GM23338 (cell line): ENCODE measurements around the gene SORCS3. TPM values are rescaled to one million over a fixed set of nuclear protein-coding genes. Genes with fewer than 3 reads are reported as not detected.

Source experiments
- ATAC-seq: fragments of 200-7000 bp; cut with Tn5 transposase; 3 replicates; pipeline ENCODE4 v1.9.1; 2020
- DNase-seq: peaks from one replicate; pipeline ENCODE4 v3.0.0-alpha.2; 2015; ENCODE audit warnings: low spot score
- H2AFZ ChIP-seq: fragments of 200-600 bp; sonication (generic); 2 replicates; pipeline ENCODE4 v1.8.0; 2016; ENCODE audit warnings: antibody characterized with exemption, mild to moderate bottlenecking, moderate library complexity
- H3F3A ChIP-seq: fragments of 200-600 bp; sonication (generic); replicated peaks from 2 replicates; pipeline ENCODE4 v1.8.0; 2017; ENCODE audit warnings: antibody characterized with exemption, mixed run types, low read depth
- H3K27ac ChIP-seq: fragments of 200-600 bp; sonication (generic); 2 replicates; pipeline ENCODE4 v1.6.1; 2016; ENCODE audit warnings: low read depth
- H3K27me3 ChIP-seq: fragments of 200-600 bp; sonication (generic); 2 replicates; pipeline ENCODE4 v1.8.0; 2016; ENCODE audit warnings: mild to moderate bottlenecking, mixed run types, moderate library complexity; ENCODE audit not compliant: insufficient read depth
- H3K36me3 ChIP-seq: fragments of 200-600 bp; sonication (generic); 2 replicates; pipeline ENCODE4 v1.8.0; 2016; ENCODE audit warnings: mild to moderate bottlenecking; ENCODE audit not compliant: insufficient read depth
- H3K4me1 ChIP-seq: fragments of 200-600 bp; sonication (generic); 2 replicates; pipeline ENCODE4 v1.8.0; 2016; ENCODE audit warnings: mild to moderate bottlenecking, moderate library complexity; ENCODE audit not compliant: insufficient read depth
- H3K4me2 ChIP-seq: fragments of 200-600 bp; sonication (generic); 2 replicates; pipeline ENCODE4 v1.7.1; 2017; ENCODE audit warnings: mixed run types
- H3K4me3 ChIP-seq: fragments of 200-600 bp; sonication (generic); 2 replicates; pipeline ENCODE4 v1.6.1; 2016; ENCODE audit warnings: mixed run types
- H3K79me2 ChIP-seq: fragments of 200-600 bp; sonication (generic); replicated peaks from 2 replicates; pipeline ENCODE4 v1.8.0; 2017; ENCODE audit warnings: mild to moderate bottlenecking; ENCODE audit not compliant: insufficient read depth
- H3K9me2 ChIP-seq: fragments of 200-600 bp; sonication (generic); 2 replicates; pipeline ENCODE4 v1.8.0; 2017; ENCODE audit not compliant: insufficient read depth
- H4K20me1 ChIP-seq: fragments of 200-600 bp; sonication (generic); replicated peaks from 2 replicates; pipeline ENCODE4 v1.8.0; 2017; ENCODE audit warnings: mild to moderate bottlenecking; ENCODE audit not compliant: insufficient read depth
- H3K27ac Mint-ChIP-seq: 2 replicates; pipeline ENCODE4 v1.8.0; 2020; ENCODE audit warnings: inconsistent platforms, mild to moderate bottlenecking, moderate library complexity, mixed read lengths
- H3K27me3 Mint-ChIP-seq: 3 replicates; pipeline ENCODE4 v1.8.0; 2022; ENCODE audit warnings: low read depth, mild to moderate bottlenecking, moderate library complexity, mixed read lengths, inconsistent platforms; ENCODE audit not compliant: insufficient read depth, poor library complexity
- H3K36me3 Mint-ChIP-seq: 3 replicates; pipeline ENCODE4 v1.8.0; 2021; ENCODE audit warnings: low read depth, mild to moderate bottlenecking, inconsistent platforms, moderate library complexity, mixed read lengths
- H3K4me1 Mint-ChIP-seq: 3 replicates; pipeline ENCODE4 v1.8.0; 2020; ENCODE audit warnings: mild to moderate bottlenecking, inconsistent platforms, mixed read lengths
- H3K4me3 Mint-ChIP-seq: 3 replicates; pipeline ENCODE4 v1.8.0; 2021; ENCODE audit warnings: moderate library complexity, mild to moderate bottlenecking, inconsistent platforms, mixed read lengths
- H3K9me3 Mint-ChIP-seq: 3 replicates; pipeline ENCODE4 v1.8.0; 2020; ENCODE audit warnings: moderate library complexity, mild to moderate bottlenecking, inconsistent platforms, mixed read lengths
- polyA plus RNA-seq: library from polyadenylated mRNA; unstranded; fragments of >200 nt; fragmentation: Nextera tagmentation; extraction: Ambion mirVana; gene quantifications from 2 replicates; pipeline ENCODE4 v1.2.1, GENCODE V29; 2016
- total RNA-seq: library from RNA; depleted of rRNA; stranded (reverse); fragments of >200 nt; shearing (Covaris generic); gene quantifications from 2 replicates; pipeline ENCODE4 v1.2.3, GENCODE V29; 2014
- TF ChIP-seq, protein P1 (sequence below): fragments of 250-450 bp; sonication (Bioruptor Pico); IDR thresholded peaks from 2 replicates; pipeline ENCODE4 v1.5.0; 2020; ENCODE audit warnings: mild to moderate bottlenecking, moderate library complexity

The SORCS3 gene
- total and polyA plus RNA-seq, 2 experiments from 2014 or later = 0.37 to 1.4 TPM

DNA sequence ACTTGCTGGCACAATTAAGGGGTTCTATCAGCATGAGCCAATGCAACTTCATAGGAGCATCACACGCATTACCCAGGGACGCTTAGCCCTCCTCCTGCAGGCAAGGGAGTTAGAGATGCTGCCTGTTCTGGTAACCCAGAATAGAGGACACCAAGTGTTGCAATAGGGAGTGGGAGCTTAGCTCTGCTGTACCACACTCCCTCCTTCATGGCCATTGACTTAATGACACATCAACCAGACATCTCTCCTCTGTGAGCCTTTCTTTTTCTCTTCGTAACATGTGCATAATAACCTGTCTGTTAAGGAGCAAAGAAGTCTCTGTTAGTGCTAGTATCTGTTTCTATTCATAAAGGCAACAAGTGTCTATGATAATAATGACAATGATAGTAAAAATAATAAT, 282.4 kb downstream of the SORCS3 start:
- no peaks in the 10 kb centered on the region for H3K27me3 ChIP-seq
- no peak overlapping the region for H3K4me2 ChIP-seq
- no peak overlapping the region for H3K4me3 ChIP-seq

More for the DNA sequence above, 282.4 kb downstream of the SORCS3 start:
- Histone ChIP-seq H3K79me2 (no peaks in the 10 kb centered on the region), H3K9me2 (no peaks in the 10 kb centered on the region), H3F3A (no peaks in the 10 kb centered on the region), H2AFZ (no peak overlapping the region), H4K20me1 (no peaks in the 10 kb centered on the region), H3K4me1 (peaks cover 12% of the 10 kb centered on the region; the same call in 1 of the 2 replicates), H3K36me3 (no peaks in the 10 kb centered on the region), H3K27ac (no peak overlapping the region)
- H3K27me3 Mint-ChIP-seq = peaks cover 2% of the 10 kb centered on the region
- H3K27ac Mint-ChIP-seq = no peak overlapping the region
- H3K4me3 Mint-ChIP-seq = no peak overlapping the region
- no peaks in the 10 kb centered on the region for H3K9me3 Mint-ChIP-seq
- no peaks in the 10 kb centered on the region for H3K36me3 Mint-ChIP-seq
- H3K4me1 Mint-ChIP-seq = peaks cover 12% of the 10 kb centered on the region; the same call in 2 of the 3 replicates
- no peak for DNase-seq
- no peak for ATAC-seq
- TF ChIP-seq, protein P1, sequence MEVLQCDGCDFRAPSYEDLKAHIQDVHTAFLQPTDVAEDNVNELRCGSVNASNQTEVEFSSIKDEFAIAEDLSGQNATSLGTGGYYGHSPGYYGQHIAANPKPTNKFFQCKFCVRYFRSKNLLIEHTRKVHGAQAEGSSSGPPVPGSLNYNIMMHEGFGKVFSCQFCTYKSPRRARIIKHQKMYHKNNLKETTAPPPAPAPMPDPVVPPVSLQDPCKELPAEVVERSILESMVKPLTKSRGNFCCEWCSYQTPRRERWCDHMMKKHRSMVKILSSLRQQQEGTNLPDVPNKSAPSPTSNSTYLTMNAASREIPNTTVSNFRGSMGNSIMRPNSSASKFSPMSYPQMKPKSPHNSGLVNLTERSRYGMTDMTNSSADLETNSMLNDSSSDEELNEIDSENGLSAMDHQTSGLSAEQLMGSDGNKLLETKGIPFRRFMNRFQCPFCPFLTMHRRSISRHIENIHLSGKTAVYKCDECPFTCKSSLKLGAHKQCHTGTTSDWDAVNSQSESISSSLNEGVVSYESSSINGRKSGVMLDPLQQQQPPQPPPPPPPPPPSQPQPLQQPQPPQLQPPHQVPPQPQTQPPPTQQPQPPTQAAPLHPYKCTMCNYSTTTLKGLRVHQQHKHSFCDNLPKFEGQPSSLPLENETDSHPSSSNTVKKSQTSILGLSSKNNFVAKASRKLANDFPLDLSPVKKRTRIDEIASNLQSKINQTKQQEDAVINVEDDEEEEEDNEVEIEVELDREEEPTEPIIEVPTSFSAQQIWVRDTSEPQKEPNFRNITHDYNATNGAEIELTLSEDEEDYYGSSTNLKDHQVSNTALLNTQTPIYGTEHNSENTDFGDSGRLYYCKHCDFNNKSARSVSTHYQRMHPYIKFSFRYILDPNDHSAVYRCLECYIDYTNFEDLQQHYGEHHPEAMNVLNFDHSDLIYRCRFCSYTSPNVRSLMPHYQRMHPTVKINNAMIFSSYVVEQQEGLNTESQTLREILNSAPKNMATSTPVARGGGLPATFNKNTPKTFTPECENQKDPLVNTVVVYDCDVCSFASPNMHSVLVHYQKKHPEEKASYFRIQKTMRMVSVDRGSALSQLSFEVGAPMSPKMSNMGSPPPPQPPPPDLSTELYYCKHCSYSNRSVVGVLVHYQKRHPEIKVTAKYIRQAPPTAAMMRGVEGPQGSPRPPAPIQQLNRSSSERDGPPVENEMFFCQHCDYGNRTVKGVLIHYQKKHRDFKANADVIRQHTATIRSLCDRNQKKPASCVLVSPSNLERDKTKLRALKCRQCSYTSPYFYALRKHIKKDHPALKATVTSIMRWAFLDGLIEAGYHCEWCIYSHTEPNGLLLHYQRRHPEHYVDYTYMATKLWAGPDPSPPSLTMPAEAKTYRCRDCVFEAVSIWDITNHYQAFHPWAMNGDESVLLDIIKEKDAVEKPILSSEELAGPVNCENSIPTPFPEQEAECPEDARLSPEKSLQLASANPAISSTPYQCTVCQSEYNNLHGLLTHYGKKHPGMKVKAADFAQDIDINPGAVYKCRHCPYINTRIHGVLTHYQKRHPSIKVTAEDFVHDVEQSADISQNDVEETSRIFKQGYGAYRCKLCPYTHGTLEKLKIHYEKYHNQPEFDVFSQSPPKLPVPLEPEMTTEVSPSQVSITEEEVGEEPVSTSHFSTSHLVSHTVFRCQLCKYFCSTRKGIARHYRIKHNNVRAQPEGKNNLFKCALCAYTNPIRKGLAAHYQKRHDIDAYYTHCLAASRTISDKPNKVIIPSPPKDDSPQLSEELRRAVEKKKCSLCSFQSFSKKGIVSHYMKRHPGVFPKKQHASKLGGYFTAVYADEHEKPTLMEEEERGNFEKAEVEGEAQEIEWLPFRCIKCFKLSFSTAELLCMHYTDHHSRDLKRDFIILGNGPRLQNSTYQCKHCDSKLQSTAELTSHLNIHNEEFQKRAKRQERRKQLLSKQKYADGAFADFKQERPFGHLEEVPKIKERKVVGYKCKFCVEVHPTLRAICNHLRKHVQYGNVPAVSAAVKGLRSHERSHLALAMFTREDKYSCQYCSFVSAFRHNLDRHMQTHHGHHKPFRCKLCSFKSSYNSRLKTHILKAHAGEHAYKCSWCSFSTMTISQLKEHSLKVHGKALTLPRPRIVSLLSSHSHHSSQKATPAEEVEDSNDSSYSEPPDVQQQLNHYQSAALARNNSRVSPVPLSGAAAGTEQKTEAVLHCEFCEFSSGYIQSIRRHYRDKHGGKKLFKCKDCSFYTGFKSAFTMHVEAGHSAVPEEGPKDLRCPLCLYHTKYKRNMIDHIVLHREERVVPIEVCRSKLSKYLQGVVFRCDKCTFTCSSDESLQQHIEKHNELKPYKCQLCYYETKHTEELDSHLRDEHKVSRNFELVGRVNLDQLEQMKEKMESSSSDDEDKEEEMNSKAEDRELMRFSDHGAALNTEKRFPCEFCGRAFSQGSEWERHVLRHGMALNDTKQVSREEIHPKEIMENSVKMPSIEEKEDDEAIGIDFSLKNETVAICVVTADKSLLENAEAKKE (CRISPR knock-in tag) = no peak
